IPS DF 6.9 (cell line): ENCODE results near the gene PKD1.

ENCODE experiments used
- DNase-seq: peaks from one replicate; pipeline ENCODE4 v3.0.0-alpha.2; 2013; ENCODE audit warnings: low read depth, low spot score
- H3K27ac ChIP-seq: one replicate; pipeline ENCODE4 v1.5.1; 2013; ENCODE audit warnings: low read length, control low read depth
- H3K27me3 ChIP-seq: 2 replicates; pipeline ENCODE4 v1.6.1; 2013; ENCODE audit warnings: mild to moderate bottlenecking, low read length; ENCODE audit not compliant: control insufficient read depth, insufficient read depth
- H3K36me3 ChIP-seq: 2 replicates; pipeline ENCODE4 v1.6.1; 2013; ENCODE audit warnings: low read length; ENCODE audit not compliant: control insufficient read depth, insufficient read depth
- H3K4me1 ChIP-seq: 2 replicates; pipeline ENCODE4 v1.6.1; 2013; ENCODE audit warnings: low read length; ENCODE audit not compliant: control insufficient read depth, insufficient read depth
- H3K4me3 ChIP-seq: 2 replicates; pipeline ENCODE4 v1.5.1; 2013; ENCODE audit warnings: mild to moderate bottlenecking, low read length
- H3K9me3 ChIP-seq: 2 replicates; pipeline ENCODE4 v1.6.1; 2013; ENCODE audit warnings: low read length, inconsistent platforms; ENCODE audit not compliant: control insufficient read depth, insufficient read depth
- WGBS: extraction: QIAGEN DNeasy Blood & Tissue Kit; methylation state at CpG from one replicate; pipeline ENCODE4 v1.1.7; 2013; ENCODE audit warnings: mixed read lengths, missing lambda C conversion rate; ENCODE audit not compliant: insufficient read length, insufficient coverage; 5-methylcytosine and 5-hydroxymethylcytosine counted together

The PKD1 gene

DNA sequence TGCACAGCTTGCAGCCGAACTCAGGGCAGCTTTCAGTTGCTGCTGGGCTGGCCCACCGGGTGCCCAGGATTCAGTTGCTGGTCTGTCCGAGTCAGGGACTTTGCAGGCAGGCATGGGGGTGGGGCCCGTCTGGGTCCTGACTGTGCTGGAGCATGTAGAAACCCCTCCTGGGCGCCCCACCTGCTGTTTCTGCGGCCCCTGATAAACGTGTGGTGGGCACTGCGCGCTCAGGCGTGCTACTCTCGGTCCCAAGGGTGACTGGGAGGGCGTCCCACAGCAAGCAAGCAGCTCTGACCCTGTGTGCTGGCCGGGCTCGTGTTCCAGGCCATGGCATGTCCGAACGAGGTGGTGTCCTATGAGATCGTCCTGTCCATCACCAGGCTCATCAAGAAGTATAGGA, 75.4 kb downstream of the PKD1 start:
- no peak for DNase-seq
- Histone ChIP-seq H3K27me3 (no peaks in the 10 kb centered on the region), H3K27ac (no peak overlapping the region), H3K4me1 (no peaks in the 10 kb centered on the region), H3K4me3 (no peak overlapping the region), H3K36me3 (peaks cover 11% of the 10 kb centered on the region; the same call in 1 of the 2 replicates), H3K9me3 (no peaks in the 10 kb centered on the region)
- WGBS: no CpG with 5 or more reads among the region's 17 CpGs

- Histone ChIP-seq H3K27ac (no peak overlapping the region), H3K9me3 (no peaks in the 10 kb centered on the region), H3K4me1 (no peaks in the 10 kb centered on the region), H3K4me3 (no peak overlapping the region), H3K27me3 (no peaks in the 10 kb centered on the region), H3K36me3 (peaks cover 5% of the 10 kb centered on the region; the same call in 1 of the 2 replicates)
- WGBS: no CpG with 5 or more reads among the region's 10 CpGs
- no peak for DNase-seq
Measured at GRCh38 chr16:2058872-2059271, 76.8 kb downstream of the PKD1 start.

DNA sequence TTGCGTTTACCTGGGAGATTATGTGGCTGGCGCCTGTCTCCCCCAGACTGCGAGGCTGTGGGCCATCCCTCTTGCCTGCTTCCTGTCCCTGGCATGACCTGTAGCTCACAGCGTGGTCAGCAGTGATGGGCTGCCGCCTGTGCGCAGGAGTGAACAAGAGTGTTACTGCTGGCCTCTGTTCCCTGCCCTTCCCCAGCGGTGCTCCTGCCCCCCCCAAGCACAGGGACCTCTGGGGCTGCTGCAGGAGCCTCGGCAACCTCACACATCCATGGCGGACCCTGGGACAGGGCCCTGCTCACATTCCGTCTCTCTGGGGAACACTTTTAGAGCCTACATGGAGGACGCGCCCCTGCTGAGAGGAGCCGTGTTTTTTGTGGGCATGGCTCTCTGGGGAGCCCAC, 77.3 kb downstream of the PKD1 start:
- Histone ChIP-seq H3K4me1 (no peaks in the 10 kb centered on the region), H3K27ac (no peak overlapping the region), H3K9me3 (no peaks in the 10 kb centered on the region), H3K36me3 (peaks cover 8% of the 10 kb centered on the region), H3K27me3 (no peaks in the 10 kb centered on the region), H3K4me3 (no peak overlapping the region)
- no CpG with 5 or more reads among the region's 13 CpGs for WGBS
- no peak for DNase-seq

DNA sequence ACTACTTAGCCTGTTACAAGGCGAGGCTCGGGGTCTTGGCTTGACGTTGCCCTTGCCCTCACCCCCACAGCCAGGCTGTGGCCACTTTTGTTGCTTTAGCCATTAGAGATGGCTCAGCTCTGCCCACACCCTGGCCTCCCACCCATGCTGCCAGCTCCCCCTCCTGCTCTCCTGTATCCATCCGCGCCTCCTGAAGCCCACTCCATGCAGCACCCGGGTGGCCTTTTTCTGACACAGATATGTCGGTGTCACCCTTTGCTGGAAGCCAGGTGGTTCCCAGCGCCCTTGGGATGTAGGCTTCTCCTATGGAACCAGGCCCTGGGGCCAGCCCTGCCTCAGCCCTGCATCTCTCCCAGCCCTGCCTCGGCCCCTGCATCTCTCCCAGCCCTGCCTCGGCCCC, 78.3 kb downstream of the PKD1 start:
- WGBS: no CpG with 5 or more reads among the region's 10 CpGs
- H3K4me1 ChIP-seq: no peaks in the 10 kb centered on the region
- H3K27me3 ChIP-seq: no peaks in the 10 kb centered on the region
- H3K27ac ChIP-seq: no peak overlapping the region
- DNase-seq: no peak
- H3K4me3 ChIP-seq: no peak overlapping the region
- peaks cover 8% of the 10 kb centered on the region for H3K36me3 ChIP-seq
- no peaks in the 10 kb centered on the region for H3K9me3 ChIP-seq

DNA sequence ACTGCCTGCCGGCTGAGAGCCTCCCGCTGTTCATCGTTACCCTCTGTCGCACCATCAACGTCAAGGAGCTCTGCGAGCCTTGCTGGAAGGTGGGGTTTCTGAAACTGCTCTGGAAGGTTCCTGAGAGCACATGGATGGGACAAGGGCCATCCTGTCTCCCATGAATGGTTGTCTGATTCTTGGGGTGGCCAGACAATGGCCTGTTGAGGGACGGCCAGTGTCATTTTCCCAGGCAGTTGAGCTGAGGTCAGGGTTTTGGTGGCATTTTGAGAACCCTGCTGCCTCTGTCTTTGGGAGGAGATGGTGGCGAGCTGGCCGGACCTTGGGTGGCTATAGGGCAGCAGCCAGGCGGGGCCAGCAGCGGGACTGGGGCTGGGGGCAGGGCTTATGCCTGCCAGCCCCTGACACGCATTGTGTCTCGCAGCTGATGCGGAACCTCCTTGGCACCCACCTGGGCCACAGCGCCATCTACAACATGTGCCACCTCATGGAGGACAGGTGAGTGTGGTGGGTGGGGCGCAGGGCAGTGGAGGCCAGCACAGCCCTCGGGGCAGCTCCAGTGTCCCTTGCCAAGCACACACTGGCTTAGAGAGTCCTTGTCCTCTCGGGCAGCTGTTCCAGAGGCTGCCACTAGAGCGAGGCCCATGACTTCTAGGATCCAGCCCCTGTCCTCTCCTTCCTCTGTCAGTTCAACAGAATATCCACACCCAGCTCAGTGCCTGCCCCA, 78.9 kb downstream of the PKD1 start:
- H3K9me3 ChIP-seq: no peaks in the 10 kb centered on the region
- no peaks in the 10 kb centered on the region for H3K4me1 ChIP-seq
- peaks cover 8% of the 10 kb centered on the region for H3K36me3 ChIP-seq
- H3K4me3 ChIP-seq: no peak overlapping the region
- H3K27me3 ChIP-seq: no peaks in the 10 kb centered on the region
- WGBS: no CpG with 5 or more reads among the region's 19 CpGs
- no peak overlapping the region for H3K27ac ChIP-seq
- no peak for DNase-seq

GRCh38 chr16:2056077-2056476, 79.6 kb downstream of the PKD1 start:
- H3K27ac ChIP-seq: no peak overlapping the region

GRCh38 chr16:2054543-2055245, 81.0 kb downstream of the PKD1 start:
- H3K27me3 ChIP-seq: no peaks in the 10 kb centered on the region
- no peak overlapping the region for H3K27ac ChIP-seq
- H3K4me3 ChIP-seq: no peak overlapping the region
- H3K9me3 ChIP-seq: no peaks in the 10 kb centered on the region
- peaks cover 6% of the 10 kb centered on the region for H3K36me3 ChIP-seq
- WGBS: no CpG with 5 or more reads among the region's 29 CpGs
- no peak for DNase-seq
- no peaks in the 10 kb centered on the region for H3K4me1 ChIP-seq

More at GRCh38 chr16:2056077-2056476, 79.6 kb downstream of the PKD1 start:
- Histone ChIP-seq H3K9me3 (no peaks in the 10 kb centered on the region), H3K36me3 (peaks cover 8% of the 10 kb centered on the region), H3K4me1 (no peaks in the 10 kb centered on the region), H3K27me3 (no peaks in the 10 kb centered on the region), H3K4me3 (no peak overlapping the region)
- no CpG with 5 or more reads among the region's 15 CpGs for WGBS
- DNase-seq: no peak

- Histone ChIP-seq H3K4me1 (no peaks in the 10 kb centered on the region), H3K27me3 (no peaks in the 10 kb centered on the region), H3K4me3 (no peak overlapping the region), H3K27ac (no peak overlapping the region), H3K36me3 (peaks cover 6% of the 10 kb centered on the region), H3K9me3 (no peaks in the 10 kb centered on the region)
- no CpG with 5 or more reads among the region's 17 CpGs for WGBS
- DNase-seq: no peak
Measured at GRCh38 chr16:2053897-2054296, 81.8 kb downstream of the PKD1 start.

- H3K4me1 ChIP-seq: 0 out of 2 replicates have a peak, but pooled peaks cover 2% of the 10 kb centered on the region
- no peaks in the 10 kb centered on the region for H3K9me3 ChIP-seq
- no CpG with 5 or more reads among the region's 21 CpGs for WGBS
- H3K27ac ChIP-seq: no peak overlapping the region
- no peaks in the 10 kb centered on the region for H3K27me3 ChIP-seq
- no peak for DNase-seq
- peaks cover 6% of the 10 kb centered on the region for H3K36me3 ChIP-seq
- H3K4me3 ChIP-seq: no peak overlapping the region
Measured at GRCh38 chr16:2053211-2053610, 82.5 kb downstream of the PKD1 start.

GRCh38 chr16:2048116-2048543, 87.6 kb downstream of the PKD1 start:
- no peak for DNase-seq
- Histone ChIP-seq H3K27me3 (no peaks in the 10 kb centered on the region), H3K36me3 (no peaks in the 10 kb centered on the region), H3K27ac (no peak overlapping the region), H3K9me3 (no peaks in the 10 kb centered on the region), H3K4me3 (peak overlapping the region; percentile 72; the same call in 1 of the 2 replicates), H3K4me1 (peaks cover 2% of the 10 kb centered on the region; the same call in 1 of the 2 replicates)
- no CpG with 5 or more reads among the region's 30 CpGs for WGBS
